PC-3 (cell line): Measurements from ENCODE around the gene LCORL. TPM values are rescaled to one million over a fixed set of nuclear protein-coding genes. Genes with fewer than 3 reads are reported as not detected.

Experiments
- ATAC-seq: fragments of 200-7000 bp; cut with Tn5 transposase; 2 replicates; pipeline ENCODE4 v1.9.1; 2020; ENCODE audit warnings: mild to moderate bottlenecking, moderate library complexity
- BruUV-seq: library from RNA; stranded (reverse); fragments of 400-500 nt; replicated peaks from 2 replicates; lab custom pipeline; 2021; lab: Mats Ljungman, UMichigan
- CTCF ChIA-PET: fragments of 300-600 bp; sonication (Branson Sonifier 250); formaldehyde crosslinking; loops from one replicate; lab custom pipeline; 2022; ENCODE audit warnings: antibody characterized with exemption; lab: Charles Lee
- POLR2A ChIA-PET: fragments of 300-600 bp; sonication (Branson Sonifier 250); formaldehyde crosslinking; loops from one replicate; lab custom pipeline; 2022; ENCODE audit warnings: antibody characterized with exemption; ENCODE audit not compliant: unreplicated experiment; lab: Charles Lee
- DNase-seq: peaks from one replicate; pipeline ENCODE4 v3.0.0-alpha.2; 2015
- H2AFZ ChIP-seq: fragments of 300-600 bp; sonication (generic); 2 replicates; pipeline ENCODE4 v1.6.0; 2016; ENCODE audit warnings: antibody characterized with exemption, low read length
- H3F3A ChIP-seq: fragments of 300-600 bp; sonication (generic); one replicate; pipeline ENCODE4 v1.6.0; 2017; ENCODE audit warnings: antibody characterized with exemption, low read length, control low read depth, mild to moderate bottlenecking; ENCODE audit not compliant: unreplicated experiment
- H3K27ac ChIP-seq: fragments of 300-600 bp; sonication (generic); 2 replicates; pipeline ENCODE4 v1.5.1; 2016; ENCODE audit warnings: mild to moderate bottlenecking, low read length
- H3K27me3 ChIP-seq: fragments of 300-600 bp; sonication (generic); 2 replicates; pipeline ENCODE4 v1.6.1; 2016; ENCODE audit warnings: low read length, mixed read lengths
- H3K36me3 ChIP-seq: fragments of 300-600 bp; sonication (generic); 2 replicates; pipeline ENCODE4 v1.6.1; 2016; ENCODE audit warnings: low read depth, mixed run types, low read length, mixed read lengths
- H3K4me1 ChIP-seq: fragments of 300-600 bp; sonication (generic); 2 replicates; pipeline ENCODE4 v1.5.1; 2016; ENCODE audit warnings: low read length; ENCODE audit not compliant: insufficient read depth
- H3K4me2 ChIP-seq: fragments of 300-600 bp; sonication (generic); 2 replicates; pipeline ENCODE4 v1.6.0; 2016; ENCODE audit warnings: low read length
- H3K4me3 ChIP-seq: fragments of 300-600 bp; sonication (generic); 2 replicates; pipeline ENCODE4 v1.5.1; 2016; ENCODE audit warnings: mild to moderate bottlenecking, low read length, mixed read lengths
- H3K79me2 ChIP-seq: fragments of 300-600 bp; sonication (generic); 2 replicates; pipeline ENCODE4 v1.6.1; 2017; ENCODE audit warnings: low read length, mixed read lengths
- H3K9ac ChIP-seq: fragments of 300-600 bp; sonication (generic); 2 replicates; pipeline ENCODE4 v1.6.0; 2016; ENCODE audit warnings: mild to moderate bottlenecking, low read length
- H3K9me2 ChIP-seq: fragments of 300-600 bp; sonication (generic); replicated peaks from 2 replicates; pipeline ENCODE4 v1.6.1; 2016; ENCODE audit warnings: mixed run types, low read length, mixed read lengths
- H3K9me3 ChIP-seq: fragments of 300-600 bp; sonication (generic); 2 replicates; pipeline ENCODE4 v1.6.1; 2016; ENCODE audit warnings: low read length, mixed read lengths
- H4K20me1 ChIP-seq: fragments of 300-600 bp; sonication (generic); 2 replicates; pipeline ENCODE4 v1.6.1; 2016; ENCODE audit warnings: low read length, mixed read lengths
- CTCF ChIP-seq: fragments of 300-600 bp; sonication (generic); conservative IDR thresholded peaks from 2 replicates; pipeline ENCODE4 v1.5.1; 2017; ENCODE audit warnings: antibody characterized with exemption, low read depth, mild to moderate bottlenecking, low read length
- EZH2 ChIP-seq: fragments of 300-600 bp; sonication (generic); IDR thresholded peaks from one replicate; pipeline ENCODE4 v1.6.1; 2017; ENCODE audit warnings: antibody characterized with exemption, mild to moderate bottlenecking, low read length; ENCODE audit not compliant: unreplicated experiment
- EZH2phosphoT487 ChIP-seq: fragments of 300-600 bp; sonication (generic); IDR thresholded peaks from 2 replicates; pipeline ENCODE4 v1.6.1; 2018; ENCODE audit warnings: mild to moderate bottlenecking, antibody characterized with exemption, low read length, borderline replicate concordance
- intact Hi-C: fragments of 100-400 bp; cut with micrococcal nuclease; formaldehyde crosslinking; loops from 2 replicates; pipeline ENCODE4 v1.9.0; 2023
- total RNA-seq: library from RNA; depleted of rRNA; stranded (reverse); fragments of >200 nt; gene quantifications from 2 replicates; pipeline ENCODE4 v1.2.3, GENCODE V29; 2014

Gene LCORL
- total RNA-seq, 1 experiment from 2014 or later, result 2.9 TPM

- DNase-seq (no peak), ATAC-seq (no peak)
- CTCF ChIA-PET, result no interaction called here
- POLR2A ChIA-PET, result no interaction called here
- no TSS peak for BruUV-seq
- H2AFZ ChIP-seq, result no peak overlapping the region
- H3K79me2 ChIP-seq, result no peaks in the 10 kb centered on the region
- intact Hi-C loops, result no loop called here
- no peaks in the 10 kb centered on the region for H3K4me1 ChIP-seq
- H3K9me3 ChIP-seq, result no peaks in the 10 kb centered on the region
- H3K36me3 ChIP-seq, result no peaks in the 10 kb centered on the region
- H3K4me2 ChIP-seq, result no peak overlapping the region
- H3K27me3 ChIP-seq, result no peaks in the 10 kb centered on the region
- H3K4me3 ChIP-seq, result no peak overlapping the region
- H3K9me2 ChIP-seq, result no peaks in the 10 kb centered on the region
- no peaks in the 10 kb centered on the region for H4K20me1 ChIP-seq
- no peak for TF ChIP-seq EZH2phosphoT487
- no peak for TF ChIP-seq CTCF
- no peak for TF ChIP-seq EZH2
- no peak overlapping the region for H3K27ac ChIP-seq
- no peaks in the 10 kb centered on the region for H3F3A ChIP-seq
- H3K9ac ChIP-seq, result no peak overlapping the region
Measured at GRCh38 chr4:17958181-17958580, 63.4 kb downstream of the LCORL start.

- no peaks in the 10 kb centered on the region for H3F3A ChIP-seq
- no peak overlapping the region for H2AFZ ChIP-seq
- no peaks in the 10 kb centered on the region for H3K27me3 ChIP-seq
- no peak overlapping the region for H3K9ac ChIP-seq
- H3K4me3 ChIP-seq, result no peak overlapping the region
- DNase-seq (no peak), ATAC-seq (no peak)
- H3K79me2 ChIP-seq, result no peaks in the 10 kb centered on the region
- H3K4me2 ChIP-seq, result no peak overlapping the region
- no peaks in the 10 kb centered on the region for H3K4me1 ChIP-seq
- TF ChIP-seq EZH2, result no peak
- no peak for TF ChIP-seq CTCF
- TF ChIP-seq EZH2phosphoT487, result no peak
- no peaks in the 10 kb centered on the region for H3K9me3 ChIP-seq
- no peaks in the 10 kb centered on the region for H3K36me3 ChIP-seq
- BruUV-seq, result no TSS peak
- ChIA-PET CTCF (no interaction called here), POLR2A (no interaction called here)
- no peak overlapping the region for H3K27ac ChIP-seq
- intact Hi-C loops, result no loop called here
- H4K20me1 ChIP-seq, result no peaks in the 10 kb centered on the region
- no peaks in the 10 kb centered on the region for H3K9me2 ChIP-seq
Measured at GRCh38 chr4:17957688-17958087, 63.9 kb downstream of the LCORL start.

GRCh38 chr4:17956245-17956644 is 65.3 kb downstream of the LCORL start:
- no TSS peak for BruUV-seq
- Histone ChIP-seq H4K20me1 (no peaks in the 10 kb centered on the region), H3K27ac (no peak overlapping the region), H3K79me2 (no peaks in the 10 kb centered on the region), H3K4me3 (no peak overlapping the region), H3K27me3 (no peaks in the 10 kb centered on the region), H3K4me2 (no peak overlapping the region), H3K4me1 (no peaks in the 10 kb centered on the region), H3K9me2 (no peaks in the 10 kb centered on the region), H2AFZ (no peak overlapping the region), H3K36me3 (no peaks in the 10 kb centered on the region), H3K9me3 (no peaks in the 10 kb centered on the region), H3K9ac (no peak overlapping the region), H3F3A (no peaks in the 10 kb centered on the region)
- DNase-seq (no peak), ATAC-seq (no peak)
- ChIA-PET POLR2A (no interaction called here), CTCF (no interaction called here)
- TF ChIP-seq EZH2phosphoT487 (no peak), EZH2 (no peak), CTCF (no peak)
- intact Hi-C loops, result no loop called here
